ENCODE data around the gene INHBC. TPM values are rescaled to one million over a fixed set of nuclear protein-coding genes. Genes with fewer than 3 reads are reported as not detected.

INHBC gene
- total and polyA plus RNA-seq, 5 donors from 2014 or later = 0.21 TPM; not detected in 4

DNA sequence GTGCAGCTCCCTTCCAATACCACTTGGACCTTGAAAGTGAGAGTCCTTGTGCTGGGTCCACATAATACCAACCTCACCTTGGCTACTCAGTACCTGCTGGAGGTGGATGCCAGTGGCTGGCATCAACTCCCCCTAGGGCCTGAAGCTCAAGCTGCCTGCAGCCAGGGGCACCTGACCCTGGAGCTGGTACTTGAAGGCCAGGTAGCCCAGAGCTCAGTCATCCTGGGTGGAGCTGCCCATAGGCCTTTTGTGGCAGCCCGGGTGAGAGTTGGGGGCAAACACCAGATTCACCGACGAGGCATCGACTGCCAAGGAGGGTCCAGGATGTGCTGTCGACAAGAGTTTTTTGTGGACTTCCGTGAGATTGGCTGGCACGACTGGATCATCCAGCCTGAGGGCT lies 14.8 kb downstream of the INHBC start:
- no peak overlapping the region for H3K27ac ChIP-seq (ENCODE audit: insufficient read depth, low read length, poor library complexity, severe bottlenecking)
- H3K4me1 ChIP-seq (ENCODE audit: control insufficient read depth, insufficient read depth, low read length, poor library complexity, severe bottlenecking) = no peaks in the 10 kb centered on the region
- no peaks in the 10 kb centered on the region for H3K9me3 ChIP-seq (ENCODE audit: control insufficient read depth in 2 of 2, low read length in 2 of 2)
- no peaks in the 10 kb centered on the region for H3K36me3 Mint-ChIP-seq
- no peak overlapping the region for H3K4me3 Mint-ChIP-seq
- H3K36me3 ChIP-seq (ENCODE audit: control insufficient read depth, insufficient read depth, low read length) = no peaks in the 10 kb centered on the region
- peaks cover 10% of the 10 kb centered on the region for H3K27me3 Mint-ChIP-seq
- H3K27ac Mint-ChIP-seq = no peak overlapping the region
- ATAC-seq (ENCODE audit: low read depth in 2 of 2) = no peak
- H3K4me3 ChIP-seq (ENCODE audit: low read depth, low read length) = no peak overlapping the region
- DNase-seq = no peak
- no peaks in the 10 kb centered on the region for H3K9me3 Mint-ChIP-seq
- peaks cover 0 to 4% (median 0%) of the 10 kb centered on the region in 4 donors for H3K4me1 Mint-ChIP-seq
- no peaks in the 10 kb centered on the region for H3K27me3 ChIP-seq (ENCODE audit: control insufficient read depth, insufficient read depth, low read length)

- Histone ChIP-seq H3K27me3 (ENCODE audit: control insufficient read depth, insufficient read depth, low read length) (no peaks in the 10 kb centered on the region), H3K4me3 (ENCODE audit: low read depth, low read length) (no peak overlapping the region), H3K4me1 (ENCODE audit: control insufficient read depth, insufficient read depth, low read length, poor library complexity, severe bottlenecking) (no peaks in the 10 kb centered on the region), H3K36me3 (ENCODE audit: control insufficient read depth, insufficient read depth, low read length) (no peaks in the 10 kb centered on the region), H3K27ac (ENCODE audit: insufficient read depth, low read length, poor library complexity, severe bottlenecking) (no peak overlapping the region), H3K9me3 (ENCODE audit: control insufficient read depth in 2 of 2, low read length in 2 of 2) (no peaks in the 10 kb centered on the region)
- Mint-ChIP-seq H3K27ac (no peak overlapping the region), H3K9me3 (no peaks in the 10 kb centered on the region), H3K36me3 (no peaks in the 10 kb centered on the region), H3K27me3 (peaks cover 9% of the 10 kb centered on the region), H3K4me3 (no peak overlapping the region), H3K4me1 (peaks cover 0 to under 1% (median 0%) of the 10 kb centered on the region in 4 donors)
- DNase-seq = no peak
- no peak for ATAC-seq (ENCODE audit: low read depth in 2 of 2)
Observed at GRCh38 chr12:57450057-57450456, 15.5 kb downstream of the INHBC start.

- H3K27ac Mint-ChIP-seq = peak overlapping the region in 1 of 3 donors; percentile 20
- peaks cover 10% of the 10 kb centered on the region for H3K27me3 Mint-ChIP-seq
- Histone ChIP-seq H3K27ac (ENCODE audit: insufficient read depth, low read length, poor library complexity, severe bottlenecking) (no peak overlapping the region), H3K36me3 (ENCODE audit: control insufficient read depth, insufficient read depth, low read length) (no peaks in the 10 kb centered on the region), H3K4me3 (ENCODE audit: low read depth, low read length) (no peak overlapping the region), H3K27me3 (ENCODE audit: control insufficient read depth, insufficient read depth, low read length) (no peaks in the 10 kb centered on the region), H3K4me1 (ENCODE audit: control insufficient read depth, insufficient read depth, low read length, poor library complexity, severe bottlenecking) (no peaks in the 10 kb centered on the region), H3K9me3 (ENCODE audit: control insufficient read depth in 2 of 2, low read length in 2 of 2) (no peaks in the 10 kb centered on the region)
- no peak overlapping the region for H3K4me3 Mint-ChIP-seq
- H3K4me1 Mint-ChIP-seq = peaks cover 0 to 6% (median 4%) of the 10 kb centered on the region in 4 donors
- no peak for ATAC-seq (ENCODE audit: low read depth in 2 of 2)
- H3K36me3 Mint-ChIP-seq = no peaks in the 10 kb centered on the region
- H3K9me3 Mint-ChIP-seq = no peaks in the 10 kb centered on the region
- no peak for DNase-seq
Observed at GRCh38 chr12:57451233-57451778, 16.7 kb downstream of the INHBC start.

GRCh38 chr12:57452181-57452936 lies 17.8 kb downstream of the INHBC start:
- Histone ChIP-seq H3K27ac (ENCODE audit: insufficient read depth, low read length, poor library complexity, severe bottlenecking) (no peak overlapping the region), H3K4me3 (ENCODE audit: low read depth, low read length) (no peak overlapping the region), H3K27me3 (ENCODE audit: control insufficient read depth, insufficient read depth, low read length) (no peaks in the 10 kb centered on the region), H3K4me1 (ENCODE audit: control insufficient read depth, insufficient read depth, low read length, poor library complexity, severe bottlenecking) (no peaks in the 10 kb centered on the region), H3K36me3 (ENCODE audit: control insufficient read depth, insufficient read depth, low read length) (no peaks in the 10 kb centered on the region), H3K9me3 (ENCODE audit: control insufficient read depth in 2 of 2, low read length in 2 of 2) (no peaks in the 10 kb centered on the region)
- H3K27ac Mint-ChIP-seq = peak overlapping the region in 1 of 3 donors; percentile 44
- H3K4me3 Mint-ChIP-seq = peak overlapping the region in 1 of 4 donors; percentile 43
- H3K36me3 Mint-ChIP-seq = no peaks in the 10 kb centered on the region
- peaks cover 0 to 7% (median 5%) of the 10 kb centered on the region in 4 donors for H3K4me1 Mint-ChIP-seq
- H3K9me3 Mint-ChIP-seq = no peaks in the 10 kb centered on the region
- peaks cover 10% of the 10 kb centered on the region for H3K27me3 Mint-ChIP-seq
- no peak for ATAC-seq (ENCODE audit: low read depth in 2 of 2)
- DNase-seq = no peak

DNA sequence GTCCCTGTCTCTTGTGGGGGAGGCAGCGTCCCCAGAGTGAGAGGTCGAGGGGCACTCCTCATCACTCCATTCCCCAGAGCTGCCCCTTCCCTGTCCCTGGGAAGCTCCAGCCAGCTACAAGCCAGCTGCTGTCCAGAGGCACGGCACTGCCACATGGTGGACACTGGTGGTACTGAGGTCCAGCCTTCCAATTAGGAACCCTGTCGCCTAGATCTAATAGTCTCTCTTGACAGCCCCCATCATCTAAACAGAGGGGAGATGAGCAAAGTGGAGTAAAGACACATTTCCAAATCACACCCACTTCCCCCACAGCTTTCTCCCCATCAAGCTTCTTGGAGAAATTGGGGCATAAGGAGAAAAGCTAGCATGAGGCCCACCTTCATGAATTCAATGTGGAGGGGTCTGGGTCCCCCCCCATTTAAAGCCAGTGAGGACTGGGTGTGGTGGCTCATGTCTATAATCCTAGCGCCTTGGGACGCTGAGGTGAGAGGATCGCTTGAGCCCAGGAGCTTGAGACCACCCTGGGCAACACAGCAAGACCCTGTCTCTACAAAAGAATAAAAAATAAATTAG lies 18.4 kb downstream of the INHBC start:
- H3K4me1 Mint-ChIP-seq = peaks cover 0 to 11% (median 5%) of the 10 kb centered on the region in 4 donors
- Histone ChIP-seq H3K36me3 (ENCODE audit: control insufficient read depth, insufficient read depth, low read length) (no peaks in the 10 kb centered on the region), H3K4me1 (ENCODE audit: control insufficient read depth, insufficient read depth, low read length, poor library complexity, severe bottlenecking) (no peaks in the 10 kb centered on the region), H3K4me3 (ENCODE audit: low read depth, low read length) (no peak overlapping the region), H3K27me3 (ENCODE audit: control insufficient read depth, insufficient read depth, low read length) (no peaks in the 10 kb centered on the region), H3K27ac (ENCODE audit: insufficient read depth, low read length, poor library complexity, severe bottlenecking) (no peak overlapping the region), H3K9me3 (ENCODE audit: control insufficient read depth in 2 of 2, low read length in 2 of 2) (no peaks in the 10 kb centered on the region)
- H3K36me3 Mint-ChIP-seq = no peaks in the 10 kb centered on the region
- ATAC-seq (ENCODE audit: low read depth in 2 of 2) (peak; percentile 32 to 46), DNase-seq (peak in 1 of 3 donors; percentile 40)
- peak overlapping the region in 1 of 3 donors; percentile 44 for H3K27ac Mint-ChIP-seq
- H3K9me3 Mint-ChIP-seq = no peaks in the 10 kb centered on the region
- H3K4me3 Mint-ChIP-seq = peak overlapping the region in 2 of 4 donors; percentile 43 to 72
- H3K27me3 Mint-ChIP-seq = peaks cover 10% of the 10 kb centered on the region

GRCh38 chr12:57454213-57454565 lies 19.6 kb downstream of the INHBC start:
- DNase-seq (no peak), ATAC-seq (ENCODE audit: low read depth in 2 of 2) (no peak)
- no peaks in the 10 kb centered on the region for H3K9me3 Mint-ChIP-seq
- Histone ChIP-seq H3K9me3 (ENCODE audit: control insufficient read depth in 2 of 2, low read length in 2 of 2) (no peaks in the 10 kb centered on the region), H3K4me1 (ENCODE audit: control insufficient read depth, insufficient read depth, low read length, poor library complexity, severe bottlenecking) (peaks cover 8% of the 10 kb centered on the region), H3K27me3 (ENCODE audit: control insufficient read depth, insufficient read depth, low read length) (no peaks in the 10 kb centered on the region), H3K36me3 (ENCODE audit: control insufficient read depth, insufficient read depth, low read length) (no peaks in the 10 kb centered on the region), H3K4me3 (ENCODE audit: low read depth, low read length) (no peak overlapping the region), H3K27ac (ENCODE audit: insufficient read depth, low read length, poor library complexity, severe bottlenecking) (no peak overlapping the region)
- peaks cover 5 to 21% (median 11%) of the 10 kb centered on the region in 4 donors for H3K4me1 Mint-ChIP-seq
- no peak overlapping the region for H3K4me3 Mint-ChIP-seq
- H3K27ac Mint-ChIP-seq = no peak overlapping the region
- peaks cover 13% of the 10 kb centered on the region for H3K27me3 Mint-ChIP-seq
- no peaks in the 10 kb centered on the region for H3K36me3 Mint-ChIP-seq

DNA sequence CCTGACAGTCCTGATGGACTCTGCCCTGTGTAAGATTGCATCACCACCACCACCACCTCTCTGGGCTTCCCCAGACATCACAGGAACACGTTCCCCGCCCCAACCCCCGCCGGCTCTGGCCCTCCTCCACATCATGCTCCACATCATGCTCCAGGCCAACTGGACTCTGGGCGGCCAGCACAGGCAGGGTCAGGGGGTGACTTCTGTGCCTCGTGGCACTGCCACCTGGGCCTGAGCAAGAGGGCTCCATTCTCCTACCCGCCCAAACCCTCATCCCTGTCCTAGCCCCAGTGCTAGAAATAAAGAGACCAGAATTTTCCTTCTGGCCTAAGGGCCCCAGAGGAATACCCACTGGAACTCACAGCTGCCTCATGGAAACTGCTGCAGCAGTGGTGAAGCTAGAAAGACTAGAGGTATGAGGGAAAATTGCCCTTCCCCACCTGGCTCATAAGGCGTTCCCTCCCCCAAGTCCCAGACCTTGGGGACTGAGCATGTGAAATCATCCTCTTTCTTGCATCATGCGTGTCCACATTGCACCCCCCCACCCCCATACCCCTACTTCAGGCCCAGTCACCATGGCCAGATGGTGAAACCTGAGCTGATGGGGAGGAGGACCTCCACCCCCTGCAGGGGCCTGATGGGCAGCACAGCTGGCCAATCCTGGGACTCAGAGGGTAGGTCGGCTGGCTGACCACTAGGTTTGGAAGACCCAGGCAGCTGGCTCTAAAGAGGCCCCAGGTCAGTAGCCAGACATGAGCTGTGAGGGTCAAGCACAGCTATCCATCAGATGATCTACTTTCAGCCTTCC lies 20.2 kb downstream of the INHBC start, which contains the start of gene INHBE:
Gene INHBE (plus strand): TSS at position 742 of the 808 bp plus-strand sequence. CDS start 230 bp downstream, outside the sequence.
- Mint-ChIP-seq H3K36me3 (no peaks in the 10 kb centered on the region), H3K4me3 (peak within 1 kb of the TSS in 3 of 4 donors; percentile 56 to 71 (median 66)), H3K4me1 (peaks cover 5 to 27% (median 14%) of the 10 kb centered on the region in 4 donors), H3K27ac (peak within 1 kb of the TSS in 1 of 3 donors; percentile 71), H3K9me3 (no peaks in the 10 kb centered on the region), H3K27me3 (peaks cover 19% of the 10 kb centered on the region)
- Histone ChIP-seq H3K4me1 (ENCODE audit: control insufficient read depth, insufficient read depth, low read length, poor library complexity, severe bottlenecking) (peaks cover 8% of the 10 kb centered on the region), H3K27ac (ENCODE audit: insufficient read depth, low read length, poor library complexity, severe bottlenecking) (no peak within 1 kb of the TSS), H3K4me3 (ENCODE audit: low read depth, low read length) (no peak within 1 kb of the TSS), H3K9me3 (ENCODE audit: control insufficient read depth in 2 of 2, low read length in 2 of 2) (no peaks in the 10 kb centered on the region), H3K36me3 (ENCODE audit: control insufficient read depth, insufficient read depth, low read length) (no peaks in the 10 kb centered on the region), H3K27me3 (ENCODE audit: control insufficient read depth, insufficient read depth, low read length) (no peaks in the 10 kb centered on the region)
- no peak for ATAC-seq (ENCODE audit: low read depth in 2 of 2)
- no peak for DNase-seq
